Breast epithelium (tissue), 3 donors: Measurements from ENCODE around the gene CLCN3.

ENCODE experiments used
- CTCF ChIP-seq, 3 donors: fragments of 450-650 bp; IDR thresholded peaks; one replicate each; pipeline ENCODE4 v1.5.1; 2016 to 2017; ENCODE audit warnings: antibody characterized with exemption in 3 of 3, mild to moderate bottlenecking in 3 of 3, moderate library complexity in 3 of 3
- POLR2A ChIP-seq: fragments of 450-650 bp; IDR thresholded peaks from one replicate; pipeline ENCODE4 v1.6.1; 2016; ENCODE audit warnings: antibody characterized with exemption, mild to moderate bottlenecking, moderate library complexity

GRCh38 chr4:169618986-169619385 is 1.4 kb upstream of the CLCN3 start:
- TF ChIP-seq CTCF (IDR thresholded peaks at IDR 0.05) (no peak), POLR2A (no peak)
